ENCODE data around the gene ZNF511.
"Not testable (repeated sequence)": the region's sequence is repeated elsewhere in the genome, so short reads cannot be mapped to it uniquely, and the experiment has no call there.

The ZNF511 gene

GRCh38 chr10:133264461-133264860 is 44.3 kb upstream of the ZNF511 start:
- TF ChIP-seq, protein P1, sequence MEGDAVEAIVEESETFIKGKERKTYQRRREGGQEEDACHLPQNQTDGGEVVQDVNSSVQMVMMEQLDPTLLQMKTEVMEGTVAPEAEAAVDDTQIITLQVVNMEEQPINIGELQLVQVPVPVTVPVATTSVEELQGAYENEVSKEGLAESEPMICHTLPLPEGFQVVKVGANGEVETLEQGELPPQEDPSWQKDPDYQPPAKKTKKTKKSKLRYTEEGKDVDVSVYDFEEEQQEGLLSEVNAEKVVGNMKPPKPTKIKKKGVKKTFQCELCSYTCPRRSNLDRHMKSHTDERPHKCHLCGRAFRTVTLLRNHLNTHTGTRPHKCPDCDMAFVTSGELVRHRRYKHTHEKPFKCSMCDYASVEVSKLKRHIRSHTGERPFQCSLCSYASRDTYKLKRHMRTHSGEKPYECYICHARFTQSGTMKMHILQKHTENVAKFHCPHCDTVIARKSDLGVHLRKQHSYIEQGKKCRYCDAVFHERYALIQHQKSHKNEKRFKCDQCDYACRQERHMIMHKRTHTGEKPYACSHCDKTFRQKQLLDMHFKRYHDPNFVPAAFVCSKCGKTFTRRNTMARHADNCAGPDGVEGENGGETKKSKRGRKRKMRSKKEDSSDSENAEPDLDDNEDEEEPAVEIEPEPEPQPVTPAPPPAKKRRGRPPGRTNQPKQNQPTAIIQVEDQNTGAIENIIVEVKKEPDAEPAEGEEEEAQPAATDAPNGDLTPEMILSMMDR (IDR thresholded peaks at IDR 0.05; ENCODE audit: borderline replicate concordance, control extremely low read depth, extremely low read depth, insufficient read depth, missing control alignments), result no peak
- in situ Hi-C loops (cut with MboI; ENCODE audit: low sequenced_read_pairs, unreplicated experiment), result no loop called here
- no peak for DNase-seq (ENCODE audit: low spot score)

- in situ Hi-C loops (cut with MboI; ENCODE audit: low sequenced_read_pairs, unreplicated experiment), result not testable (repeated sequence)
Measured at GRCh38 chr10:133265052-133265451, 43.7 kb upstream of the ZNF511 start.

GRCh38 chr10:133266056-133266795 is 42.5 kb upstream of the ZNF511 start:
- TF ChIP-seq, protein P1 (IDR thresholded peaks at IDR 0.05; ENCODE audit: borderline replicate concordance, control extremely low read depth, extremely low read depth, insufficient read depth, missing control alignments), result no peak
- no peak for DNase-seq (ENCODE audit: low spot score)
- in situ Hi-C loops (cut with MboI; ENCODE audit: low sequenced_read_pairs, unreplicated experiment), result no loop called here

More at GRCh38 chr10:133265052-133265451, 43.7 kb upstream of the ZNF511 start:
- not testable (repeated sequence) for DNase-seq (ENCODE audit: low spot score)

- in situ Hi-C loops (cut with MboI; ENCODE audit: low sequenced_read_pairs, unreplicated experiment), result no loop called here
- TF ChIP-seq, protein P1 (IDR thresholded peaks at IDR 0.05; ENCODE audit: borderline replicate concordance, control extremely low read depth, extremely low read depth, insufficient read depth, missing control alignments), result no peak
Measured at GRCh38 chr10:133267293-133267692, 41.4 kb upstream of the ZNF511 start.

GRCh38 chr10:133267829-133268228 is 40.9 kb upstream of the ZNF511 start:
- TF ChIP-seq, protein P1 (IDR thresholded peaks at IDR 0.05; ENCODE audit: borderline replicate concordance, control extremely low read depth, extremely low read depth, insufficient read depth, missing control alignments), result no peak
- in situ Hi-C loops (cut with MboI; ENCODE audit: low sequenced_read_pairs, unreplicated experiment), result no loop called here
- no peak for DNase-seq (ENCODE audit: low spot score)

More at GRCh38 chr10:133267293-133267692, 41.4 kb upstream of the ZNF511 start:
- DNase-seq (ENCODE audit: low spot score), result no peak

- TF ChIP-seq, protein P1 (IDR thresholded peaks at IDR 0.05; ENCODE audit: borderline replicate concordance, control extremely low read depth, extremely low read depth, insufficient read depth, missing control alignments), result no peak
- no peak for DNase-seq (ENCODE audit: low spot score)
- in situ Hi-C loops (cut with MboI; ENCODE audit: low sequenced_read_pairs, unreplicated experiment), result no loop called here
Measured at GRCh38 chr10:133268532-133268931, 40.2 kb upstream of the ZNF511 start.

- no peak for DNase-seq (ENCODE audit: low spot score)
- in situ Hi-C loops (cut with MboI; ENCODE audit: low sequenced_read_pairs, unreplicated experiment), result no loop called here
- TF ChIP-seq, protein P1 (IDR thresholded peaks at IDR 0.05; ENCODE audit: borderline replicate concordance, control extremely low read depth, extremely low read depth, insufficient read depth, missing control alignments), result no peak
Measured at GRCh38 chr10:133269367-133269766, 39.3 kb upstream of the ZNF511 start.
